Stomach (tissue), 9 donors: Measurements from ENCODE around the gene CDHR5. TPM values are rescaled to one million over a fixed set of nuclear protein-coding genes. Genes with fewer than 3 reads are reported as not detected.
A peak's percentile ranks its signal among the peaks of the same experiment; 100 is the strongest.

Source experiments
- DNase-seq, 2 donors: peaks; one replicate each; pipeline versions ENCODE4 v3.0.0 to v3.0.0-alpha.2; 2013 to 2019
- H3K27ac ChIP-seq, 5 donors: fragments of 200-600 bp in 4 of 5; sonication (generic) in 4 of 5; one replicate each; pipeline ENCODE4 v1.5.1; 2013 to 2019; ENCODE audit warnings: mild to moderate bottlenecking in 1 of 5, moderate library complexity in 1 of 5
- H3K27me3 ChIP-seq, 3 donors: fragments of 200-600 bp; sonication (generic); one replicate each; pipeline ENCODE4 v1.5.1; 2017 to 2019; ENCODE audit warnings: mixed run types in 1 of 3
- H3K36me3 ChIP-seq, 4 donors: fragments of 200-600 bp; sonication (generic); 1 replicate in 3 of 4; 2 replicates in 1 of 4; pipeline ENCODE4 v1.5.1; 2016 to 2019
- H3K4me1 ChIP-seq, 4 donors: fragments of 200-600 bp; sonication (generic); one replicate each; pipeline ENCODE4 v1.5.1; 2016 to 2019
- H3K4me3 ChIP-seq, 4 donors: fragments of 200-600 bp; sonication (generic) in 3 of 4; one replicate each; pipeline ENCODE4 v1.5.1; 2016 to 2019; ENCODE audit warnings: mild to moderate bottlenecking in 1 of 4
- H3K9me3 ChIP-seq, 4 donors: fragments of 200-600 bp; sonication (generic); one replicate each; pipeline ENCODE4 v1.5.1; 2016 to 2019
- CTCF ChIP-seq, 7 experiments: fragments of 450-650 bp in 4 of 7; fragments of 200-600 bp in 3 of 7; sonication (generic) in 3 of 7; IDR thresholded peaks; one replicate each; pipeline ENCODE4 v1.5.1; 2016 to 2019; ENCODE audit warnings: antibody characterized with exemption in 7 of 7, control low read depth in 2 of 7, mild to moderate bottlenecking in 1 of 7
- EP300 ChIP-seq: sonication (generic); formaldehyde crosslinking; IDR thresholded peaks from one replicate; pipeline ENCODE4 v1.6.1; 2017; ENCODE audit warnings: antibody characterized with exemption
- POLR2A ChIP-seq, 4 donors: fragments of 450-650 bp; IDR thresholded peaks; one replicate each; pipeline ENCODE4 v1.6.1; 2016; ENCODE audit warnings: antibody characterized with exemption in 4 of 4, control low read depth in 2 of 4, mild to moderate bottlenecking in 1 of 4, moderate library complexity in 1 of 4
- POLR2AphosphoS5 ChIP-seq, 3 donors: sonication (generic); formaldehyde crosslinking; IDR thresholded peaks; one replicate each; pipeline ENCODE4 v1.6.1; 2016; ENCODE audit warnings: antibody characterized with exemption in 3 of 3
- WGBS, 5 donors: extraction: QIAGEN DNeasy Blood & Tissue Kit in 3 of 5; methylation state at CpG; one replicate each; pipeline versions ENCODE4 v1.1.5 to v1.1.7; 2013 to 2018; 5-methylcytosine and 5-hydroxymethylcytosine counted together
- intact Hi-C: fragments of 100-400 bp; cut with DNase I; formaldehyde crosslinking; loops from one replicate; pipeline ENCODE4 v1.15.1; 2023; ENCODE audit warnings: low total_unique reads
- polyA plus RNA-seq, 3 donors: library from polyadenylated mRNA; stranded (reverse); fragments of 200-250 nt; gene quantifications; one replicate each; pipeline ENCODE4 v1.2.3, GENCODE V29; 2013
- total RNA-seq, 5 donors: library from RNA; depleted of rRNA; stranded (reverse); fragments of >200 nt; gene quantifications; one replicate each; pipeline versions ENCODE4 v1.1.0 to v1.2.3, GENCODE V29; 2014 to 2016
- donor health status: healthy with polysubstance abuse.
- donor health status: Bipolar disorder and iron deficiency.
- donor health status: healthy.

Gene CDHR5
- total and polyA plus RNA-seq, 8 donors = 0.38 to 92.1 (median 2.8) TPM

- intact Hi-C loops = no loop called here
- Histone ChIP-seq H3K4me1 (peaks cover 34 to 51% (median 49%) of the 10 kb centered on the region in 4 donors), H3K27ac (peak overlapping the region in 4 of 5 donors; percentile 21 to 99 (median 78)), H3K27me3 (no peaks in the 10 kb centered on the region), H3K9me3 (no peaks in the 10 kb centered on the region), H3K4me3 (no peak overlapping the region), H3K36me3 (peaks cover 70 to 83% (median 78%) of the 10 kb centered on the region in 4 donors)
- TF ChIP-seq POLR2AphosphoS5 (IDR thresholded peaks at IDR 0.05) (no peak), CTCF (IDR thresholded peaks at IDR 0.05) (no peak), EP300 (no peak), POLR2A (IDR thresholded peaks at IDR 0.05) (no peak)
- WGBS, 5 donors = 72 to 80% (median 74%) methylated on average over 42 to 49 of the region's 49 CpGs
- DNase-seq = no peak
Measured at GRCh38 chr11:611001-611996, 13.5 kb downstream of the CDHR5 start.

GRCh38 chr11:610146-610801 is 14.5 kb downstream of the CDHR5 start:
- no peaks in the 10 kb centered on the region for H3K27me3 ChIP-seq
- H3K9me3 ChIP-seq = no peaks in the 10 kb centered on the region
- H3K4me1 ChIP-seq = peaks cover 29 to 52% (median 50%) of the 10 kb centered on the region in 4 donors
- no peak for DNase-seq
- peaks cover 79 to 93% (median 88%) of the 10 kb centered on the region in 4 donors for H3K36me3 ChIP-seq
- 91 to 97% (median 96%) methylated on average over 10 to 18 of the region's 18 CpGs for WGBS, 5 donors
- intact Hi-C loops = no loop called here
- no peak overlapping the region for H3K27ac ChIP-seq
- no peak for TF ChIP-seq EP300
- no peak for TF ChIP-seq POLR2A (IDR thresholded peaks at IDR 0.05)
- H3K4me3 ChIP-seq = no peak overlapping the region

- intact Hi-C loops = no loop called here
- Histone ChIP-seq H3K36me3 (peaks cover 88 to 97% (median 95%) of the 10 kb centered on the region in 4 donors), H3K4me1 (peaks cover 20 to 43% (median 41%) of the 10 kb centered on the region in 4 donors), H3K4me3 (no peak overlapping the region), H3K27ac (no peak overlapping the region), H3K9me3 (no peaks in the 10 kb centered on the region), H3K27me3 (no peaks in the 10 kb centered on the region)
- no peak for TF ChIP-seq POLR2A (IDR thresholded peaks at IDR 0.05)
- 89 to 96% (median 95%) methylated on average over 14 to 28 of the region's 28 CpGs for WGBS, 5 donors
- DNase-seq = peak in 1 of 2 donors; percentile 6
Measured at GRCh38 chr11:609341-609811, 15.4 kb downstream of the CDHR5 start.

DNA sequence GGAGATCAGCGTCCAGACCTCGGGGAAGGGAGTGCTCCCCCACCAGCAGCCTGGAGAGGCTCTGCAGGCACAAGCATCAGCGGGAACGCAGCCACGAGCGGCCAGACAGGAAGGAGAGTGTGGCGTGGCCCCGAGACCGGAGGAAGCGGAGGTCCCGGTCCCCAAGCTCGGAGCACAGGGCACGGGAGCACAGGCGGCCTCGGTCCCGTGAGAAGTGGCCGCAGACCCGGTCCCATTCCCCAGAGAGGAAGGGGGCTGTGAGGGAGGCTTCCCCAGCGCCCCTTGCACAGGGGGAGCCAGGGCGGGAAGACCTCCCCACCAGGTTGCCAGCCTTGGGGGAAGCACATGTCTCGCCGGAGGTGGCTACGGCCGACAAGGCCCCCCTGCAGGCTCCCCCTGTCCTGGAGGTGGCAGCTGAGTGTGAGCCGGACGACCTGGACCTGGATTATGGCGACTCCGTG is 15.9 kb downstream of the CDHR5 start:
- TF ChIP-seq EP300 (no peak), POLR2AphosphoS5 (IDR thresholded peaks at IDR 0.05) (no peak), POLR2A (IDR thresholded peaks at IDR 0.05) (no peak), CTCF (IDR thresholded peaks at IDR 0.05) (no peak)
- no peak overlapping the region for H3K4me3 ChIP-seq
- DNase-seq = no peak
- 84 to 89% (median 88%) methylated on average over 23 to 28 of the region's 28 CpGs for WGBS, 5 donors
- intact Hi-C loops = no loop called here
- H3K36me3 ChIP-seq = peaks cover 93 to 98% (median 96%) of the 10 kb centered on the region in 4 donors
- H3K27ac ChIP-seq = no peak overlapping the region
- no peaks in the 10 kb centered on the region for H3K9me3 ChIP-seq
- H3K27me3 ChIP-seq = no peaks in the 10 kb centered on the region
- peaks cover 14 to 37% (median 35%) of the 10 kb centered on the region in 4 donors for H3K4me1 ChIP-seq
